Adrenal gland (tissue), 12 donors: ENCODE data around the gene PRELID2. TPM values are rescaled to one million over a fixed set of nuclear protein-coding genes. Genes with fewer than 3 reads are reported as not detected.

ENCODE experiments used
- DNase-seq, 7 donors: peaks; one replicate each; pipeline ENCODE4 v3.0.0-alpha.2; 2019 to 2020
- H3K27ac ChIP-seq, 5 donors: fragments of 200-600 bp; sonication (generic) in 4 of 5; 1 replicate in 3 of 5; 2 replicates in 2 of 5; pipeline versions ENCODE4 v1.5.1 to v1.8.0; 2016 to 2020; ENCODE audit warnings: mild to moderate bottlenecking in 1 of 5
- H3K27me3 ChIP-seq: fragments of 200-600 bp; 2 replicates; pipeline ENCODE4 v1.8.0; 2021
- H3K36me3 ChIP-seq, 2 donors: fragments of 200-600 bp; replicated peaks in 1 of 2; 1 replicate in 1 of 2; 2 replicates in 1 of 2; pipeline versions ENCODE4 v1.5.1 to v1.8.0; 2018 to 2022
- H3K4me1 ChIP-seq, 2 donors: fragments of 200-600 bp; replicated peaks in 1 of 2; 1 replicate in 1 of 2; 2 replicates in 1 of 2; pipeline versions ENCODE4 v1.5.1 to v1.8.0; 2018 to 2021
- H3K4me3 ChIP-seq, 4 donors: fragments of 200-600 bp; sonication (generic) in 3 of 4; one replicate each; pipeline ENCODE4 v1.5.1; 2016 to 2018
- H3K9me3 ChIP-seq, 3 donors: fragments of 200-600 bp; sonication (generic) in 1 of 3; replicated peaks in 1 of 3; 1 replicate in 2 of 3; 2 replicates in 1 of 3; pipeline versions ENCODE4 v1.5.1 to v1.8.0; 2016 to 2021
- POLR2A ChIP-seq, 2 donors: fragments of 450-650 bp; IDR thresholded peaks; one replicate each; pipeline ENCODE4 v1.6.1; 2017; ENCODE audit warnings: antibody characterized with exemption in 2 of 2, mild to moderate bottlenecking in 2 of 2, moderate library complexity in 1 of 2
- WGBS, 4 donors: extraction: QIAGEN DNeasy Blood & Tissue Kit in 2 of 4; methylation state at CpG; one replicate each; pipeline versions ENCODE4 v1.1.5 to v1.1.7; 2013 to 2017; 5-methylcytosine and 5-hydroxymethylcytosine counted together
- intact Hi-C, 2 donors: fragments of 100-400 bp; cut with DNase I; formaldehyde crosslinking; loops; one replicate each; pipeline versions ENCODE4 v1.14.1 to v1.15.0; 2022 to 2023
- polyA plus RNA-seq, 3 donors: library from polyadenylated mRNA; stranded (reverse); fragments of 200-250 nt in 2 of 3; fragments of 350-450 nt in 1 of 3; fragmentation: Illumina TruSeq in 1 of 3; extraction: RNeasy Lipid Tissue Mini Kit (QIAGEN cat#74804) in 1 of 3; gene quantifications; one replicate each; pipeline ENCODE4 v1.2.3, GENCODE V29; 2013 to 2014
- total RNA-seq, 9 donors: library from RNA; depleted of rRNA in 4 of 9; stranded (reverse); fragments of >200 nt in 4 of 9; fragments of 120-200 nt in 1 of 9; fragmentation: NEBNext Ultra II Directional in 1 of 9; extraction: Animal tissue kit (Norgen Biotek cat#: 25700) in 1 of 9; gene quantifications; one replicate each; pipeline versions ENCODE4 v1.1.0 to v1.2.4, GENCODE V29; 2013 to 2023
- TF ChIP-seq, protein P1 (sequence below), 6 experiments: fragments of 450-650 bp in 4 of 6; fragments of 200-600 bp in 2 of 6; sonication (generic) in 1 of 6; IDR thresholded peaks; 1 replicate in 5 of 6; 2 replicates in 1 of 6; pipeline versions ENCODE4 v1.5.1 to v1.8.0; 2016 to 2021; ENCODE audit warnings: antibody characterized with exemption in 6 of 6, mild to moderate bottlenecking in 2 of 6, moderate library complexity in 1 of 6
- donor health status: healthy with polysubstance abuse.
- donor health status: Bipolar disorder and iron deficiency.
- donor health status: DM: yes; HTN: yes; CAD: no.
- donor health status: DM: no; HTN: no; CAD: no.
- donor health status: DM: no; HTN: no; CAD: no.
- donor health status: DM: yes; HTN: yes; CAD: no.

Gene PRELID2
- total and polyA plus RNA-seq, 12 donors, result 2.5 to 42.2 (median 5.0) TPM

DNA sequence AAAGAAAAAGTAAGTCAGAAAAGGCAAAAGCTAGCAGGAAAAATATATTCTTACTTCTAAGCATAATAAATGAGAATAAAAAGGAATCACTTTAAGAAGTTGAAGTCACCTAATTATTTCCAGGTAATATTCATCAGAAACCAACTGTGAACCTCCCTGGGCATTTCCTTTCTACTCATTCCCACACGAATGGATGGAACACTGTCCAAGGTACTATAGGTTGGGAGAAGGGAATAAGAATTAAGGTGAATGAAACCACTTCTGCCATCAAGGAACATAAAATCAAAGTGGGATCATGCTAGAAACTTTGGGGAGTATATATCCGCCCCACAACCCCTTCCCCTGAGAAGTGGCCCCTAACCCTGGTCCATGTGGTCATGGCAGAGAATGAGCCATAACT, 41.6 kb downstream of the PRELID2 start:
- DNase-seq, result no peak
- Histone ChIP-seq H3K4me3 (no peak overlapping the region), H3K36me3 (no peaks in the 10 kb centered on the region), H3K27me3 (no peaks in the 10 kb centered on the region), H3K9me3 (no peaks in the 10 kb centered on the region), H3K4me1 (no peaks in the 10 kb centered on the region), H3K27ac (no peak overlapping the region)
- no peak for TF ChIP-seq POLR2A (IDR thresholded peaks at IDR 0.05)
- TF ChIP-seq, protein P1, sequence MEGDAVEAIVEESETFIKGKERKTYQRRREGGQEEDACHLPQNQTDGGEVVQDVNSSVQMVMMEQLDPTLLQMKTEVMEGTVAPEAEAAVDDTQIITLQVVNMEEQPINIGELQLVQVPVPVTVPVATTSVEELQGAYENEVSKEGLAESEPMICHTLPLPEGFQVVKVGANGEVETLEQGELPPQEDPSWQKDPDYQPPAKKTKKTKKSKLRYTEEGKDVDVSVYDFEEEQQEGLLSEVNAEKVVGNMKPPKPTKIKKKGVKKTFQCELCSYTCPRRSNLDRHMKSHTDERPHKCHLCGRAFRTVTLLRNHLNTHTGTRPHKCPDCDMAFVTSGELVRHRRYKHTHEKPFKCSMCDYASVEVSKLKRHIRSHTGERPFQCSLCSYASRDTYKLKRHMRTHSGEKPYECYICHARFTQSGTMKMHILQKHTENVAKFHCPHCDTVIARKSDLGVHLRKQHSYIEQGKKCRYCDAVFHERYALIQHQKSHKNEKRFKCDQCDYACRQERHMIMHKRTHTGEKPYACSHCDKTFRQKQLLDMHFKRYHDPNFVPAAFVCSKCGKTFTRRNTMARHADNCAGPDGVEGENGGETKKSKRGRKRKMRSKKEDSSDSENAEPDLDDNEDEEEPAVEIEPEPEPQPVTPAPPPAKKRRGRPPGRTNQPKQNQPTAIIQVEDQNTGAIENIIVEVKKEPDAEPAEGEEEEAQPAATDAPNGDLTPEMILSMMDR (IDR thresholded peaks at IDR 0.05), result no peak
- WGBS, 4 donors, result 82 to 86% (median 83%) methylated on average over 2 of the region's 2 CpGs
- intact Hi-C loops, result no loop called here

DNA sequence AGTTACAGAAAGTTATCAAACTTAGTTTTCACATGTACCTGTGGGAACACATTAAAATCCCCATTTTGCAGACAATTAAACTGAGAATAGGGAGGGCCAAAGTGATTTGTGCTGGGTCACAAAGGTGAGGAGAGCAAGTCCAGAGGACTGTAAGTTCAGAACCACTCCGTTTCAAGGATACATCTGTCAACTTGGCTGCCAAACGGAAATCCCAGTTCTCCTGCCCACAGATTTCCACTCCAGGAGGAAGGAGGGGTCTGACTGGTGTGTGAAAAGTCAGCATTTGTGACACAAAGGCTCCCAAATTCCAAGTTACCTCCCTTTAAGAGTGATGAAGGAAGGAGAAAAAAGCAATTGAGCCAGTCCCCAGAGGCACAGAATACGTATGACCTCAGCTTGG, 42.3 kb downstream of the PRELID2 start:
- no peaks in the 10 kb centered on the region for H3K36me3 ChIP-seq
- TF ChIP-seq POLR2A (IDR thresholded peaks at IDR 0.05), result no peak
- TF ChIP-seq, protein P1 (IDR thresholded peaks at IDR 0.05), result no peak
- DNase-seq, result peak in 2 of 7 donors; percentile 25 to 33
- 39 to 66% (median 50%) methylated on average over 3 of the region's 3 CpGs for WGBS, 4 donors
- no peaks in the 10 kb centered on the region for H3K9me3 ChIP-seq
- intact Hi-C loops, result no loop called here
- no peak overlapping the region for H3K27ac ChIP-seq
- no peak overlapping the region for H3K4me3 ChIP-seq
- no peaks in the 10 kb centered on the region for H3K4me1 ChIP-seq
- H3K27me3 ChIP-seq, result no peaks in the 10 kb centered on the region

DNA sequence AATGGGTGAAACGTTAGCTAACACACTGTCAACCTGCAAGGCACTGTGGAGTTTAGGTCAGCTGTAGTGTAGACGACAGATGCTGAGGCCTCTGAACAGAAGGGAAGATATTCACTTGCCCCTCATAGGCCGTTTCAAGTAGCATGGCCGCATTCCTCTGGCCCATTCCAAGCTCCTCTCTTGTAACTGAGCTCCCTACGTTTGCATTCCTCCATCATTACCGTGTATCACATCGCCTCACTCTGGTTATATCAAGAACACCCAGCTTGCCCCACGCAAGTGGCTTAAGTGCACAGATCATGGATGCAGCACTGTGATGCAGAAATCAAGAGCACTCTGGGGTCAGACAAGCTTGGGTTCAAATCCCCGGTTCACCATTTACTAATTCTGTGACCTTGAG, 43.3 kb downstream of the PRELID2 start:
- H3K4me3 ChIP-seq, result no peak overlapping the region
- no peaks in the 10 kb centered on the region for H3K27me3 ChIP-seq
- H3K4me1 ChIP-seq, result no peaks in the 10 kb centered on the region
- TF ChIP-seq, protein P1 (IDR thresholded peaks at IDR 0.05), result no peak
- no peak for TF ChIP-seq POLR2A (IDR thresholded peaks at IDR 0.05)
- 86 to 95% (median 93%) methylated on average over 9 of the region's 9 CpGs for WGBS, 4 donors
- intact Hi-C loops, result no loop called here
- no peak overlapping the region for H3K27ac ChIP-seq
- H3K36me3 ChIP-seq, result no peaks in the 10 kb centered on the region
- H3K9me3 ChIP-seq, result no peaks in the 10 kb centered on the region
- no peak for DNase-seq

DNA sequence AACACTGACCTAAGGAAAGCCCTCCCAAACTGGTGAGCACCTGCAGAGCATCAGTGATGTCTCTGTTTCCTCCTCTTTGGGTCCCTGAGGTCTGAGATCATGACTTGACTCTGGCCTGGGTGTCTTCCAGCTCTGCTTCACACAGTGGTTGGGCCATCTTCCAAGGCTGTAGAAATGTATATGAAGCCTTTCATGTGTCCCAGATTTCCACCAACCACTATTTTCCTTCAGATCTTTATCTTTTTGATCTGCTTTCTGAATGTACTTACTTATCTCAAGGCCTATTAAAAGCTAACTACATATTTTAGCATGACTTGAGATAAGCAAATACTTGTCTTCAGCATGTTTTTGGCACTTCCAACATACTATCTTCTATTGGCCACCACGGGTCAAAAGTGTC, 47.1 kb downstream of the PRELID2 start:
- Histone ChIP-seq H3K4me1 (no peaks in the 10 kb centered on the region), H3K36me3 (no peaks in the 10 kb centered on the region), H3K27ac (no peak overlapping the region), H3K27me3 (no peaks in the 10 kb centered on the region), H3K4me3 (no peak overlapping the region), H3K9me3 (no peaks in the 10 kb centered on the region)
- TF ChIP-seq POLR2A (IDR thresholded peaks at IDR 0.05), result no peak
- TF ChIP-seq, protein P1 (IDR thresholded peaks at IDR 0.05), result no peak
- WGBS, 4 donors, result 0 to 39% (median 1%) methylated on average over 1 of the region's 1 CpG
- no peak for DNase-seq
- intact Hi-C loops, result no loop called here
